ENCODE measurements around the gene CPSF4.

Gene CPSF4

GRCh38 chr7:99398891-99399445, 39.8 kb upstream of the CPSF4 start:
- H3K4me3 ChIP-seq (ENCODE audit: low read depth, low read length): no peak overlapping the region
- TF ChIP-seq, protein P1, sequence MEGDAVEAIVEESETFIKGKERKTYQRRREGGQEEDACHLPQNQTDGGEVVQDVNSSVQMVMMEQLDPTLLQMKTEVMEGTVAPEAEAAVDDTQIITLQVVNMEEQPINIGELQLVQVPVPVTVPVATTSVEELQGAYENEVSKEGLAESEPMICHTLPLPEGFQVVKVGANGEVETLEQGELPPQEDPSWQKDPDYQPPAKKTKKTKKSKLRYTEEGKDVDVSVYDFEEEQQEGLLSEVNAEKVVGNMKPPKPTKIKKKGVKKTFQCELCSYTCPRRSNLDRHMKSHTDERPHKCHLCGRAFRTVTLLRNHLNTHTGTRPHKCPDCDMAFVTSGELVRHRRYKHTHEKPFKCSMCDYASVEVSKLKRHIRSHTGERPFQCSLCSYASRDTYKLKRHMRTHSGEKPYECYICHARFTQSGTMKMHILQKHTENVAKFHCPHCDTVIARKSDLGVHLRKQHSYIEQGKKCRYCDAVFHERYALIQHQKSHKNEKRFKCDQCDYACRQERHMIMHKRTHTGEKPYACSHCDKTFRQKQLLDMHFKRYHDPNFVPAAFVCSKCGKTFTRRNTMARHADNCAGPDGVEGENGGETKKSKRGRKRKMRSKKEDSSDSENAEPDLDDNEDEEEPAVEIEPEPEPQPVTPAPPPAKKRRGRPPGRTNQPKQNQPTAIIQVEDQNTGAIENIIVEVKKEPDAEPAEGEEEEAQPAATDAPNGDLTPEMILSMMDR (IDR thresholded peaks at IDR 0.05; ENCODE audit: insufficient read depth, low read length, missing control alignments): no peak
- no peak for DNase-seq (ENCODE audit: low read depth, low spot score)
- CTCF ChIA-PET: no interaction called here
- POLR2A ChIA-PET: interaction anchor here (0.5 to 3.4 kb wide), 2 partner anchors 9 to 35 kb away, joined by 3 to 21 read pairs; partner anchors contain the start of genes BUD31 and PDAP1

DNA sequence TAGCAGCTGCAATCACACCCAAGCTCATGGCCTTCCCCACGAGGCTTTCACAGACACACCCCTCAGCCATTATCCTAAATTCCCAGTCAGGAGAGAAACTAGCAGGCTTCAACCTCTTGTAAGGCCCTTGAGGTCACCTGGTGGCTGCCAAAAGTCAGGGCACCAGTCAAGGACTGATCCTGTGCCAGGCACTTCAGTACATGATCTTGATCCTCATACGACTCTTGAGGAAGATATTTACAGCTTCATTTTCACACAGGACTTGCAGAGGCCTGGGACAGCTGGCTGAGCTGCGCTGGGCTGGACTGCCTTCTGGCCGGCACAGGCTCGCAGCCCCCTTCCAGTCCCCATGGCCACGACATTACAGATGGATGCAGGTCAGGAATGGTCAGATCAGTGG, 39.1 kb upstream of the CPSF4 start:
- no peak for DNase-seq (ENCODE audit: low read depth, low spot score)
- H3K4me3 ChIP-seq (ENCODE audit: low read depth, low read length): no peak overlapping the region
- POLR2A ChIA-PET: interaction anchor here (0.5 to 3.4 kb wide), 2 partner anchors 8 to 34 kb away, joined by 3 to 21 read pairs; partner anchors contain the start of genes BUD31 and PDAP1
- TF ChIP-seq, protein P1 (IDR thresholded peaks at IDR 0.05; ENCODE audit: insufficient read depth, low read length, missing control alignments): no peak
- CTCF ChIA-PET: interaction anchor here (1.4 kb wide), 1 partner anchor 13 kb away, joined by 3 read pairs; no protein-coding TSS in a partner anchor

- POLR2A ChIA-PET: no interaction called here
- TF ChIP-seq, protein P1 (IDR thresholded peaks at IDR 0.05; ENCODE audit: insufficient read depth, low read length, missing control alignments): no peak
- DNase-seq (ENCODE audit: low read depth, low spot score): no peak
- CTCF ChIA-PET: no interaction called here
- no peak overlapping the region for H3K4me3 ChIP-seq (ENCODE audit: low read depth, low read length)
These were observed 35.9 kb upstream of the CPSF4 start for GRCh38 chr7:99402854-99403253.

DNA sequence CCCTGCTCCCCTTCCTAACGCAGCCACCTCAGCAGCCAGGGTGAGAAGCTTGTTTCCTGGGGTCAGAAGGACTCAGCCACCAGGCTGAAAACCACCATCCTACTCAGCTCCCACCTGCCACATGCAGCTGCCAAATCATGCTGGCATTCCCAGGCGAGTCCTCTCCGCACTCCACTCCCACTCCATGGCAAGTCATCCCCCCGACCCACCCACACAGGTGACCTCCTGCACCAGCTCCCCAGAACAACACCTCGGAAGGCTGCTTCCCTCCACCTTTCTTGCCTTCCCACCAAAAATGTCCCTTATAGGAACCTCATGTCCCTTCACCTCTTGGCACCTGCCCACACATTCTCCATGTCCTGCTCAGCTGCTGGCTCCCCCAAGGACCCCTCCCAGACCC, 35.0 kb upstream of the CPSF4 start:
- ChIA-PET CTCF (interaction anchor here (1.3 kb wide), 1 partner anchor 10 kb away, joined by 4 read pairs; no protein-coding TSS in a partner anchor), POLR2A (interaction anchor here (1.4 kb wide), 1 partner anchor 11 kb away, joined by 5 read pairs; no protein-coding TSS in a partner anchor)
- TF ChIP-seq, protein P1 (IDR thresholded peaks at IDR 0.05; ENCODE audit: insufficient read depth, low read length, missing control alignments): no peak
- DNase-seq (ENCODE audit: low read depth, low spot score): no peak
- no peak overlapping the region for H3K4me3 ChIP-seq (ENCODE audit: low read depth, low read length)

- no peak for DNase-seq (ENCODE audit: low read depth, low spot score)
- ChIA-PET CTCF (interaction anchor here (1.3 kb wide), 1 partner anchor 11 kb away, joined by 4 read pairs; no protein-coding TSS in a partner anchor), POLR2A (interaction anchor here (1.4 kb wide), 1 partner anchor 11 kb away, joined by 5 read pairs; no protein-coding TSS in a partner anchor)
- H3K4me3 ChIP-seq (ENCODE audit: low read depth, low read length): no peak overlapping the region
- TF ChIP-seq, protein P1 (IDR thresholded peaks at IDR 0.05; ENCODE audit: insufficient read depth, low read length, missing control alignments): no peak
These were observed 34.3 kb upstream of the CPSF4 start for GRCh38 chr7:99404235-99404976.

- TF ChIP-seq, protein P1 (IDR thresholded peaks at IDR 0.05; ENCODE audit: insufficient read depth, low read length, missing control alignments): no peak
- H3K4me3 ChIP-seq (ENCODE audit: low read depth, low read length): no peak overlapping the region
- CTCF ChIA-PET: interaction anchor here (1.3 kb wide), 1 partner anchor 11 kb away, joined by 4 read pairs; no protein-coding TSS in a partner anchor
- POLR2A ChIA-PET: interaction anchor here (1.4 kb wide), 1 partner anchor 12 kb away, joined by 5 read pairs; no protein-coding TSS in a partner anchor
- no peak for DNase-seq (ENCODE audit: low read depth, low spot score)
These were observed 33.8 kb upstream of the CPSF4 start for GRCh38 chr7:99404977-99405320.

Measured in AG04449 (cell line).